Measurements from ENCODE around the gene AACS. TPM values are rescaled to one million over a fixed set of nuclear protein-coding genes. Genes with fewer than 3 reads are reported as not detected.
"Not testable (repeated sequence)": the region's sequence is repeated elsewhere in the genome, so short reads cannot be mapped to it uniquely, and the experiment has no call there.

The AACS gene
- polyA plus RNA-seq, 1 experiment: 27.5 TPM

DNA sequence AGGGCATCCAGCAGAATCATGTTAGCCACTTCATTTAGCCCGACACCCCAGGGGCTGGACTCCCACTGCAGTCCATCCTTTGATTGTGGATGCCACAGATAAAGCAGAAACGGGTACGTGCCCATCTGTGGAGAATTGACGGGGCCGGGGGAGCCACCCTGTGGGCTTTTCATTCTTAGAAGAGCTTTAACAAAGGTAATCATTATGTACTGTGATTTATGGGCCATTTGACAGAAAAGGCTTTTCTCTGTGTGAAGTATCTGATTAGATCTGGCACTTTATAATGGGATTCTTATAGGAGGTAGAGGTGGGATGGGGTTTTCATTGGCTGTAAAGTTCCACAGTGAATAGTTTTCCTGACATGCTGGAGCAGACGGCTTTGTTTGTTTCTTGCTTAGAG lies 40.4 kb downstream of the AACS start:
- Histone ChIP-seq H3K4me3 (ENCODE audit: low read depth, low read length) (no peak overlapping the region), H3K27me3 (ENCODE audit: control insufficient read depth, insufficient read depth, low read length) (no peaks in the 10 kb centered on the region), H3K36me3 (ENCODE audit: control insufficient read depth, insufficient read depth, low read length) (peaks cover 22% of the 10 kb centered on the region)
- DNase-seq (ENCODE audit: low read depth): no peak
- ChIA-PET CTCF (interaction anchor here (1.6 kb wide), 1 partner anchor 12 kb away, joined by 5 read pairs; no protein-coding TSS in a partner anchor), POLR2A (no interaction called here)
- TF ChIP-seq CTCF (IDR thresholded peaks at IDR 0.05; ENCODE audit: insufficient read depth, low read depth, low read length): no peak

- POLR2A ChIA-PET: no interaction called here
Measured at GRCh38 chr12:125110641-125111360, 45.6 kb downstream of the AACS start.

GRCh38 chr12:125111403-125111802 lies 46.2 kb downstream of the AACS start:
- peaks cover 15% of the 10 kb centered on the region for H3K36me3 ChIP-seq (ENCODE audit: control insufficient read depth, insufficient read depth, low read length)
- H3K4me3 ChIP-seq (ENCODE audit: low read depth, low read length): no peak overlapping the region
- no peaks in the 10 kb centered on the region for H3K27me3 ChIP-seq (ENCODE audit: control insufficient read depth, insufficient read depth, low read length)
- CTCF ChIA-PET: no interaction called here
- no peak for DNase-seq (ENCODE audit: low read depth)
- POLR2A ChIA-PET: no interaction called here
- TF ChIP-seq CTCF (IDR thresholded peaks at IDR 0.05; ENCODE audit: insufficient read depth, low read depth, low read length): no peak

More at GRCh38 chr12:125110641-125111360, 45.6 kb downstream of the AACS start:
- CTCF ChIA-PET: no interaction called here
- peak; percentile 35 for DNase-seq (ENCODE audit: low read depth)
- no peak for TF ChIP-seq CTCF (IDR thresholded peaks at IDR 0.05; ENCODE audit: insufficient read depth, low read depth, low read length)
- Histone ChIP-seq H3K36me3 (ENCODE audit: control insufficient read depth, insufficient read depth, low read length) (peaks cover 15% of the 10 kb centered on the region), H3K4me3 (ENCODE audit: low read depth, low read length) (no peak overlapping the region), H3K27me3 (ENCODE audit: control insufficient read depth, insufficient read depth, low read length) (no peaks in the 10 kb centered on the region)

DNA sequence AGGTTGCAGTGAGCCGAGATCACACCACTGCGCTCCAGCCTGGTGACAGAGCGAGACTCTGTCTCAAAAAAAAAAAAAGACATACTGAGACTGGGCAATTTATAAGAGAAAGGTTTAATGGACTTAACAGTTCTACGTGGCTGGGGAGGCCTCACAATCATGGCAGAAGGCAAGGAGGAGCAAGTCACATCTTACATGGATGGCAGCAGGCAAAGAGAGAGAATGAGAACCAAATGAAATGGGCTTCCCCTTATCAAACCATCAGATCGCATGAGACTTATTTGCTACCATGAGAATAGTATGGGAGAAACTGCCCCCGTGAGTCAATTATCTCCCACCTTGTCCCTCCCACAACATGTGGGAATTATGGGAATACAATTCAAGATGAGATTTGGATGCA lies 47.4 kb downstream of the AACS start:
- peaks cover 11% of the 10 kb centered on the region for H3K36me3 ChIP-seq (ENCODE audit: control insufficient read depth, insufficient read depth, low read length)
- POLR2A ChIA-PET; CTCF ChIA-PET; H3K27me3 ChIP-seq (ENCODE audit: control insufficient read depth, insufficient read depth, low read length); H3K4me3 ChIP-seq (ENCODE audit: low read depth, low read length); DNase-seq (ENCODE audit: low read depth): not testable (repeated sequence)

DNA sequence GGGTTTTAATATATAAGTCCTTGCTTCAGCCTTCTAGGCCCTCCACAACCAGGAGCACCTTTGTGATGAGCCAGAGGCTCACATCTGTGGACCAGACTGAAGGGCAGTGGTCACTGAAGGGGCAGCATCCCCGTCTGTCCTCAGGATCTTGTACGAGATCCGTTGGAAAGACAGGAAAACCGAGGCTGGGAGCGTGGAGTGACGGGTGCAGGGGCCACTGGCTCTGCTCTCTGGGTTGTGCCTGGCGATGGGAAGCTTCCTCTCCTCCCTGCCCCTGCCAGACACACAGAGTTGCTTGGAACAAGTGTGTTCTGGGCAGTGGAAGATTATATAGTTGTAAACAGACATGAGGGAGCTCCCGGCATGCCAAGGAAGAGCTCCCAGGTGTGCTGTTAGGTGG lies 48.0 kb downstream of the AACS start:
- H3K4me3 ChIP-seq (ENCODE audit: low read depth, low read length): no peak overlapping the region
- POLR2A ChIA-PET: no interaction called here
- peaks cover 11% of the 10 kb centered on the region for H3K36me3 ChIP-seq (ENCODE audit: control insufficient read depth, insufficient read depth, low read length)
- H3K27me3 ChIP-seq (ENCODE audit: control insufficient read depth, insufficient read depth, low read length): no peaks in the 10 kb centered on the region
- TF ChIP-seq CTCF (IDR thresholded peaks at IDR 0.05; ENCODE audit: insufficient read depth, low read depth, low read length): no peak
- CTCF ChIA-PET: no interaction called here
- no peak for DNase-seq (ENCODE audit: low read depth)

GRCh38 chr12:125113789-125114188 lies 48.6 kb downstream of the AACS start:
- POLR2A ChIA-PET: no interaction called here

More at GRCh38 chr12:125113789-125114188, 48.6 kb downstream of the AACS start:
- H3K36me3 ChIP-seq (ENCODE audit: control insufficient read depth, insufficient read depth, low read length): peaks cover 13% of the 10 kb centered on the region
- no peaks in the 10 kb centered on the region for H3K27me3 ChIP-seq (ENCODE audit: control insufficient read depth, insufficient read depth, low read length)
- DNase-seq (ENCODE audit: low read depth): no peak
- CTCF ChIA-PET: no interaction called here
- no peak for TF ChIP-seq CTCF (IDR thresholded peaks at IDR 0.05; ENCODE audit: insufficient read depth, low read depth, low read length)
- H3K4me3 ChIP-seq (ENCODE audit: low read depth, low read length): no peak overlapping the region

All from BJ (cell line).